ENCODE results near the gene ABCC9.

Gene ABCC9

DNA sequence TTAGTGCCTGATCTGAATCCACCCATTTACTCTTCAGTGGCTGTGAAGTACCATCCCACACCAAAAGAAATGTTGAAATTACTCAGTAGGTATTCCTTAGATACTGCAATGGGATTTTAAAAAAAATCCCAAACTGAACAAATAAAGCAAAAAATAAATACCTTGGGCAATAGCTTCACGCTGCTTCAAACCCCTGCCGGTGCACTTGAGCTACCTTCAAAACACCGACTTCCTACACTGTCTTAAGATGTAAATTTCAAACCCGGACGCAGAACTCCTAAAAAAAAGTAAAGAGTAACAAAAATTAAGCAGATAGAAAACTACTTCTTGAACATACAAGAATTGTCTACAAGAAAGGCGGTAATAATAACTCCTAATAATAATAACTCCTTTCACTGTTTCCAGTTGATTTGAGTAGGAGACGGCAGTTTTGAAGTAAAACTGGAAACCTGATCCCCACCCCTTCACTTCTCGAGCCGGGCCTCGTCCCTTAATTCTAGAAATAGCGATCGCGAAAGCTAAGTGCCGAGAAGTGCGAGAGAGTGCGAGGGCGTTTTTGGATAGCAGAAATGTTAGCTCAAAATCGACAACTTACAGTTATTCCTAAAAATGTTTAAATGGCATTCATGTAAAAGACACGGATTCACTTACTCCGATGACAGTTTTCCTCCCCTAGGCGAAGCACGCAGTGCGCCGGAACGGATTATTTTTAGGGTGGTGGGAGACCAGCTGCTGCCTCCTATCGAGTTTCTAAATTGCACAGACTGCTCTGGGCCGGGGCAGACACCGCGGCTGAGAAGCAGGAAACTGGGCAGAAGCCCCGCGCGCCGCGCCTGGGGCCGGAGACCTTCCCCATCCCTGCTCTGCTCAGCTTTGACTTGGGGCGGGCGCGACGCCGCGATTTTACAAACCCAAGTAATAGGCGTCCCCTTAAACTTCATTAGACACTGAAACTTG lies at the start of gene ABCC9:
TSS of gene ABCC9 (minus strand) at position 878 of the 957 bp plus-strand sequence. CDS start 4,752 bp downstream, outside the sequence.
- Histone ChIP-seq H3K9me3 (ENCODE audit: control insufficient read depth in 2 of 2, low read length in 2 of 2) (peaks cover 0 to under 1% of the 10 kb centered on the region in 2 donors), H3K36me3 (ENCODE audit: control insufficient read depth in 2 of 2, insufficient read depth in 2 of 2, low read length in 2 of 2) (peaks cover 5 to 7% of the 10 kb centered on the region in 2 donors), H3K4me1 (ENCODE audit: control insufficient read depth, insufficient read depth, low read length) (peaks cover 2% of the 10 kb centered on the region), H3K27me3 (ENCODE audit: control insufficient read depth in 1 of 2, insufficient read depth in 2 of 2, low read length in 2 of 2) (no peaks in the 10 kb centered on the region), H3K9ac (ENCODE audit: low read length in 2 of 2) (peak within 1 kb of the TSS; percentile 87 to 94), H3K4me3 (ENCODE audit: low read length in 2 of 2) (peak within 1 kb of the TSS; percentile 75 to 83), H3K27ac (ENCODE audit: low read length) (peak within 1 kb of the TSS; percentile 89)

DNA sequence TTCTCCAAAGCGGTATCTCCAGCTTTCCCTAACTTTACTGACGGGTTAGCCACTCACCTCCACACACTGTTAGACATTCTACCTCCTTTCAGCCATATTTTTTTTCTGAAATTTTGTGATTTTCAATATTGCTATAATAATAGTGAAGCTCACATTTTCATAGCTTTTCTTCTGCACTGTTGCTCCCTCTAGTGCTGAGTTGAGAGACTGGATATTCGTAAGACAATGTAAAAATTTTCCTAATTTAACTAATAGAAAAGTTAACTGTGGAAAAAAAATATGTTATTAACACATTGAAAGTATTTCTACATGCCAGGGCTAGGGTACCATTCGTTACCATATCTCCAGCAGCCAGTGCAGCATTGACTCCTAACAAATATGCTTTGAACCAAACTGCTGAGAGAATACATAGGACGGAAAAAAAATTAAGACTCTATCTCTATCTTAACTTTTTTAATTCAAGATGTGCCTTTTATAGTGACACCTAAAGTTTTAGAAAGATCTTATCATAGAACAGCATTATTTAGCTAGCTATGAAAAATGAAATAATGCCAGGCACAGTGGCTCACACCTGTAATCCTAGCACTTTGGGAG lies 48.7 kb upstream of the ABCC9 start:
- Histone ChIP-seq H3K4me3 (ENCODE audit: low read length in 2 of 2) (no peak overlapping the region), H3K9ac (ENCODE audit: low read length in 2 of 2) (no peak overlapping the region), H3K27ac (ENCODE audit: low read length) (no peak overlapping the region), H3K4me1 (ENCODE audit: control insufficient read depth, insufficient read depth, low read length) (no peaks in the 10 kb centered on the region), H3K36me3 (ENCODE audit: control insufficient read depth in 2 of 2, insufficient read depth in 2 of 2, low read length in 2 of 2) (no peaks in the 10 kb centered on the region), H3K9me3 (ENCODE audit: control insufficient read depth in 2 of 2, low read length in 2 of 2) (no peaks in the 10 kb centered on the region), H3K27me3 (ENCODE audit: control insufficient read depth in 1 of 2, insufficient read depth in 2 of 2, low read length in 2 of 2) (no peaks in the 10 kb centered on the region)

DNA sequence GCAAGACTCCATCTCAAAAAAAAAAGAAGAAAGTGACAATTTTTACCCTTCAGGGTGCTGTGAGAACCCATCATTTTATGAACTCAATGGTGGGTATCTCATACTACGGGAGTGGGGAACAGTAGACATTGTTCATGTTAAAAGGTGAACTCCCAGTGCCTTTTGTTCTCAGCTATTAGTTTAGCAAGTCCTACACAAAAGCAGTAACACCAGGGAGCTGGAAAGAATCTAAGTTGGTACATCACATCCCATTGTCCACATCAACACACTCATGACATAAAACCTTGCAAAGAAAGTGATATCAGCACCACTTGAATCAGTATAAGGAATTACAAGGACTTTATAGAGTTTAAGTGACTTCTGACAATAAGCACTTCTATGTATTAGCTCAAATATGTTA lies 47.4 kb upstream of the ABCC9 start:
- Histone ChIP-seq H3K27me3 (ENCODE audit: control insufficient read depth in 1 of 2, insufficient read depth in 2 of 2, low read length in 2 of 2) (no peaks in the 10 kb centered on the region), H3K4me3 (ENCODE audit: low read length in 2 of 2) (no peak overlapping the region), H3K9me3 (ENCODE audit: control insufficient read depth in 2 of 2, low read length in 2 of 2) (no peaks in the 10 kb centered on the region), H3K9ac (ENCODE audit: low read length in 2 of 2) (no peak overlapping the region), H3K4me1 (ENCODE audit: control insufficient read depth, insufficient read depth, low read length) (no peaks in the 10 kb centered on the region), H3K27ac (ENCODE audit: low read length) (no peak overlapping the region), H3K36me3 (ENCODE audit: control insufficient read depth in 2 of 2, insufficient read depth in 2 of 2, low read length in 2 of 2) (no peaks in the 10 kb centered on the region)

DNA sequence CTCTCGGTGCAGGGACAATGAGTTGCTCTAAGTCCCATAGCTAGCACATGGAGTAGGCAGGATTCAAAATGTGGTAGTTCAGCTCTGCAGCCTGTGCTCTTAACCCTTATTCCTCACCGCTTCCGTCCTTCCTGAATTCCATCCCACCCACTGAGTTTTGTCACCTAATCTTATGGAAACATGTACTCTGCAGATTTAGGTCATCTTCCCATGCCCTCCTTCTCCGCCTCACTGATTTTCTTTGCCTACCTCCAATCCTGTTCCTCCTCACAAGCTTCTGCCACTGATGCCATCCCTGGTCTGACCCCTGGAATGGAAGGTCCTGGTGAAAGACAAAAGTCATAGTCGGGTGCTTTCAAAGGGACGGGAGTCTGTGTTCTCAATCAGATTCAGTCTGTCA lies 46.5 kb upstream of the ABCC9 start:
- H3K27ac ChIP-seq (ENCODE audit: low read length), result no peak overlapping the region
- no peaks in the 10 kb centered on the region for H3K36me3 ChIP-seq (ENCODE audit: control insufficient read depth in 2 of 2, insufficient read depth in 2 of 2, low read length in 2 of 2)
- H3K9ac ChIP-seq (ENCODE audit: low read length in 2 of 2), result no peak overlapping the region
- no peaks in the 10 kb centered on the region for H3K27me3 ChIP-seq (ENCODE audit: control insufficient read depth in 1 of 2, insufficient read depth in 2 of 2, low read length in 2 of 2)
- H3K4me1 ChIP-seq (ENCODE audit: control insufficient read depth, insufficient read depth, low read length), result no peaks in the 10 kb centered on the region
- no peak overlapping the region for H3K4me3 ChIP-seq (ENCODE audit: low read length in 2 of 2)
- no peaks in the 10 kb centered on the region for H3K9me3 ChIP-seq (ENCODE audit: control insufficient read depth in 2 of 2, low read length in 2 of 2)

DNA sequence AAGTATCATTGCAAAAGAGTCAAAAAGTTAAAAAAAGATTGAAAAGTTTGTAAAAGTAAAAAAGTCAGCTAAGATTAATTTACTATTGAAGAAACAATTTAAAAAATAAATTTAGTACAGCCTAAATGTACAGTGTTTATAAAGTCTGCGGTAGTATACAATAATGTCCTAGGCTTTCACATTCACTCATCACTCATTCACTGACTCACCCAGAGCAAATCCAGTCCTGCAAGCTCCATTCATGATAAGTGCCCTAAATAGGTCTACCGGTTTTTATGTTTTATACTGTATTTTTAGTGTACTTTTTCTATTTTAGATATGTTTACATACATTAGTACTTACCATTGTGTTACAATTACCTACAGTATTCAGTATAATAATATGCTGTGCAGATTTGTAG lies 43.9 kb upstream of the ABCC9 start:
- no peaks in the 10 kb centered on the region for H3K4me1 ChIP-seq (ENCODE audit: control insufficient read depth, insufficient read depth, low read length)
- H3K9ac ChIP-seq (ENCODE audit: low read length in 2 of 2), result no peak overlapping the region
- H3K36me3 ChIP-seq (ENCODE audit: control insufficient read depth in 2 of 2, insufficient read depth in 2 of 2, low read length in 2 of 2), result no peaks in the 10 kb centered on the region
- H3K4me3 ChIP-seq (ENCODE audit: low read length in 2 of 2), result no peak overlapping the region
- H3K27ac ChIP-seq (ENCODE audit: low read length), result no peak overlapping the region
- no peaks in the 10 kb centered on the region for H3K9me3 ChIP-seq (ENCODE audit: control insufficient read depth in 2 of 2, low read length in 2 of 2)
- no peaks in the 10 kb centered on the region for H3K27me3 ChIP-seq (ENCODE audit: control insufficient read depth in 1 of 2, insufficient read depth in 2 of 2, low read length in 2 of 2)

DNA sequence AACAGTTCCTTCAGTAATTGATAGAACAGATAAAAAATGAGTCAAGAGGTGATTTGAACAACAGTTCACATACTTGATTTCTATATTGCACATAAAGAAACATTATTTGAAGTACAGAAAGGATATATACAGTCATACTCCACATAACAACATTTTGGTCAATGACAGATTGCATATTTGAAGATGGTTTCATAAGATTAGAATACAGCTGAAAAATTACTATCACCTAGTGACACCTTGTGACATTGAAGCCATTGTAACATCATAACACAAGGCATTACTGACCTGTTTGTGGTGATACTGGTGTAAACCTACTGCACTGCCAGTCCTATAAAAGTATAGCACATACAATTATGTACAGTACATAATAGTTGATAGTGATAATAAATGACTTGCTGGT lies 43.1 kb upstream of the ABCC9 start:
- Histone ChIP-seq H3K4me1 (ENCODE audit: control insufficient read depth, insufficient read depth, low read length) (no peaks in the 10 kb centered on the region), H3K4me3 (ENCODE audit: low read length in 2 of 2) (no peak overlapping the region), H3K9ac (ENCODE audit: low read length in 2 of 2) (no peak overlapping the region), H3K27ac (ENCODE audit: low read length) (no peak overlapping the region), H3K27me3 (ENCODE audit: control insufficient read depth in 1 of 2, insufficient read depth in 2 of 2, low read length in 2 of 2) (no peaks in the 10 kb centered on the region), H3K36me3 (ENCODE audit: control insufficient read depth in 2 of 2, insufficient read depth in 2 of 2, low read length in 2 of 2) (no peaks in the 10 kb centered on the region), H3K9me3 (ENCODE audit: control insufficient read depth in 2 of 2, low read length in 2 of 2) (no peaks in the 10 kb centered on the region)

DNA sequence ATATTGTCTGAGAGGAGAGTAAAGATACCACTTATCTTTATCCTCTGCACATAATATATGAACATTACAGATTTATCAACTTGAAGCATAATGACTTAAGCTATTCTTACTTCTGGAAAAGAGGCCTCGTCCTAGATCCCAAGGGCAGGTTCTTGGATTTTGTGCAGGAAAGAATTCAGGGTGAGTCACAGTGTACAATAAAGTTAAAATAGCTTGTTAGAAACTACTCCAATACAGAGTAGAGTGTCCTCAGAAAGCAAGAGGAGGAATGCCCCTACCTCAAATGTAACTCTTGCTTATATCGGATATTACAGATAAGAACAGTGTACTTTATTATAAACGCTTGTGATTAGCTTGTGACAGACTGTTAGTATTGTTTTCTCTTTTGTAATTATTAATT lies 41.9 kb upstream of the ABCC9 start:
- no peaks in the 10 kb centered on the region for H3K9me3 ChIP-seq (ENCODE audit: control insufficient read depth in 2 of 2, low read length in 2 of 2)
- no peak overlapping the region for H3K9ac ChIP-seq (ENCODE audit: low read length in 2 of 2)
- no peak overlapping the region for H3K27ac ChIP-seq (ENCODE audit: low read length)
- no peaks in the 10 kb centered on the region for H3K4me1 ChIP-seq (ENCODE audit: control insufficient read depth, insufficient read depth, low read length)
- no peaks in the 10 kb centered on the region for H3K27me3 ChIP-seq (ENCODE audit: control insufficient read depth in 1 of 2, insufficient read depth in 2 of 2, low read length in 2 of 2)
- no peak overlapping the region for H3K4me3 ChIP-seq (ENCODE audit: low read length in 2 of 2)
- H3K36me3 ChIP-seq (ENCODE audit: control insufficient read depth in 2 of 2, insufficient read depth in 2 of 2, low read length in 2 of 2), result no peaks in the 10 kb centered on the region

DNA sequence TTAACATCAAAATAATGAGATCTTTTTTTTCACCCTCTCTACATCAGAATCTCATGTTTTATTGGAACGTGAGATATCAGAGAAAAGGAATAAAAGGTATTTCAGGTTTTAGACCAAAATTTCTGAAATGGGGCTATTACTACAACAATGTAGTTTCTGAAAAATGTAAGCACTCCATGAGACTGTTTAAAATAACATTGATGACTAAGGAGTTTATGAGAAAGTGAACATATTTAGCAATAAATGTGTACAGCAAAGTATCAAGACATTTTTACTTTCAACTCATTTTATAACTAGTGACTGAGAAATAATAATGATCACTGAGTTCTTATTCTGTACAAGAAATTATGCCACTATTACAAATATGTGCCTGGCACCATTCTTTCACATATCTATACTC lies 39.3 kb upstream of the ABCC9 start:
- no peaks in the 10 kb centered on the region for H3K4me1 ChIP-seq (ENCODE audit: control insufficient read depth, insufficient read depth, low read length)
- H3K9ac ChIP-seq (ENCODE audit: low read length in 2 of 2), result no peak overlapping the region
- no peaks in the 10 kb centered on the region for H3K9me3 ChIP-seq (ENCODE audit: control insufficient read depth in 2 of 2, low read length in 2 of 2)
- no peak overlapping the region for H3K27ac ChIP-seq (ENCODE audit: low read length)
- no peak overlapping the region for H3K4me3 ChIP-seq (ENCODE audit: low read length in 2 of 2)
- no peaks in the 10 kb centered on the region for H3K27me3 ChIP-seq (ENCODE audit: control insufficient read depth in 1 of 2, insufficient read depth in 2 of 2, low read length in 2 of 2)
- no peaks in the 10 kb centered on the region for H3K36me3 ChIP-seq (ENCODE audit: control insufficient read depth in 2 of 2, insufficient read depth in 2 of 2, low read length in 2 of 2)

DNA sequence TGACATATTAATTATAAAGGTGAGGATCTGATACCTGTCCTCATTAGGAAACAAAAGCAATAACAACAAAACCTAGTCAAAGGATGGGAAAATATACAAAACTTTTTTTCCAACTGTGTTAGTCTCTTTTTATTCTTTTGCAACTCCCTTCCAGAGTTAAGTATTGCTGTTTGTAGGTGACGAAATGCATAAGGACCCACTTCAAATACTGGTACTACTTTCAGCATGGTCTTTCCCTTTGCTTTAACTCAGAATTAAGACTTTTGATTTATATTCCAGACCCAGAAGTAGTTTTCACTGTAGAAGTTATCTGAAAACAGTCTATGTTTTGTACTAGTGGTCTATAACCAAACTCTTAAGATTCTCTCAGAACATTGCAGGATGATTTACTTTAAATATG lies 34.1 kb upstream of the ABCC9 start:
- no peak overlapping the region for H3K27ac ChIP-seq (ENCODE audit: low read length)
- no peaks in the 10 kb centered on the region for H3K9me3 ChIP-seq (ENCODE audit: control insufficient read depth in 2 of 2, low read length in 2 of 2)
- no peak overlapping the region for H3K4me3 ChIP-seq (ENCODE audit: low read length in 2 of 2)
- no peak overlapping the region for H3K9ac ChIP-seq (ENCODE audit: low read length in 2 of 2)
- H3K4me1 ChIP-seq (ENCODE audit: control insufficient read depth, insufficient read depth, low read length), result no peaks in the 10 kb centered on the region
- H3K27me3 ChIP-seq (ENCODE audit: control insufficient read depth in 1 of 2, insufficient read depth in 2 of 2, low read length in 2 of 2), result no peaks in the 10 kb centered on the region
- no peaks in the 10 kb centered on the region for H3K36me3 ChIP-seq (ENCODE audit: control insufficient read depth in 2 of 2, insufficient read depth in 2 of 2, low read length in 2 of 2)

DNA sequence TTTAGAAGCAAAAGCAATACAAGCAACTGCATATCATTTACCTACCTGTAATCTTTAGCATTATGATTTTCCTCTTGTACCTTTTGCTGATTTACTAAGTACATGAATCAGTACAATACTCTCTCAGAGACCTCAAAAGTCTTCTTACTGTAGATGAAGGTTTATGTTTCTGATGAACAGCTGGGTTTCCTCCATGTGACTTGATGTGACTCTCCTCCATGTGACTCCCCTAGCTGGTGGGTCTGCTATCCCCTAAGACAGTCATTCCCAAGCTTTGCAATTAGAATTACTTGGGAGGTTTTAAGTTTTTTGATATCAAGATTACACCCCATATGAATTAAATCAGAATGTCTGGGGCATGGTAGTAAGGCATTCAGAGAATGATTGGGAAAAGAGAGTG lies 32.0 kb upstream of the ABCC9 start:
- Histone ChIP-seq H3K9ac (ENCODE audit: low read length in 2 of 2) (no peak overlapping the region), H3K36me3 (ENCODE audit: control insufficient read depth in 2 of 2, insufficient read depth in 2 of 2, low read length in 2 of 2) (no peaks in the 10 kb centered on the region), H3K4me3 (ENCODE audit: low read length in 2 of 2) (no peak overlapping the region), H3K27me3 (ENCODE audit: control insufficient read depth in 1 of 2, insufficient read depth in 2 of 2, low read length in 2 of 2) (no peaks in the 10 kb centered on the region), H3K27ac (ENCODE audit: low read length) (no peak overlapping the region), H3K4me1 (ENCODE audit: control insufficient read depth, insufficient read depth, low read length) (no peaks in the 10 kb centered on the region), H3K9me3 (ENCODE audit: control insufficient read depth in 2 of 2, low read length in 2 of 2) (no peaks in the 10 kb centered on the region)

DNA sequence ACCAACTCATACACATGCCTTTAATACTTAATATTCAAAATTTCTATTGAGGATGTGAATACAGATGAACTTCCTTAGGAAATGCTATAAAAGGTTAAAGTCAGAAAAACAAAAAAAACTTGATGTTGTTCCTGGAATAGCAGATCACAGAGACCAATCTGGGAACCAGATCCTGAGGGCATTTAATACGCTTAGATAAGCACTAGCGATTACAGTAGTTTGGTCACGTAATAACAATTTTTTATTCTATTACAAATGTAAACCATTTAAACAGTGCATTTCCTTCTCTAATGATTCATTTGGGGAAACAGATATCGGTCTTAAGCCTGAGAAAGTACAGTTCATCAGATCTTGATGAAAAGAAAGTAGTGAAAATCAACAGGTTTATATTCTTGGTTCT lies 30.8 kb upstream of the ABCC9 start:
- H3K27ac ChIP-seq (ENCODE audit: low read length), result no peak overlapping the region
- H3K9me3 ChIP-seq (ENCODE audit: control insufficient read depth in 2 of 2, low read length in 2 of 2), result no peaks in the 10 kb centered on the region
- H3K9ac ChIP-seq (ENCODE audit: low read length in 2 of 2), result no peak overlapping the region
- no peaks in the 10 kb centered on the region for H3K4me1 ChIP-seq (ENCODE audit: control insufficient read depth, insufficient read depth, low read length)
- H3K4me3 ChIP-seq (ENCODE audit: low read length in 2 of 2), result no peak overlapping the region
- no peaks in the 10 kb centered on the region for H3K27me3 ChIP-seq (ENCODE audit: control insufficient read depth in 1 of 2, insufficient read depth in 2 of 2, low read length in 2 of 2)
- H3K36me3 ChIP-seq (ENCODE audit: control insufficient read depth in 2 of 2, insufficient read depth in 2 of 2, low read length in 2 of 2), result no peaks in the 10 kb centered on the region
